Uterus (tissue), 2 donors: ENCODE results near the gene CDKAL1.

ENCODE experiments used
- POLR2A ChIP-seq, 2 donors: fragments of 450-650 bp; IDR thresholded peaks; one replicate each; pipeline ENCODE4 v1.6.1; 2016; ENCODE audit warnings: antibody characterized with exemption in 2 of 2, mild to moderate bottlenecking in 1 of 2, moderate library complexity in 1 of 2
- TF ChIP-seq, protein P1 (sequence below), 4 experiments: fragments of 200-600 bp in 2 of 4; fragments of 450-650 bp in 2 of 4; sonication (generic) in 2 of 4; IDR thresholded peaks; one replicate each; pipeline ENCODE4 v1.5.1; 2016 to 2019; ENCODE audit warnings: antibody characterized with exemption in 4 of 4, mild to moderate bottlenecking in 2 of 4, moderate library complexity in 1 of 4

DNA sequence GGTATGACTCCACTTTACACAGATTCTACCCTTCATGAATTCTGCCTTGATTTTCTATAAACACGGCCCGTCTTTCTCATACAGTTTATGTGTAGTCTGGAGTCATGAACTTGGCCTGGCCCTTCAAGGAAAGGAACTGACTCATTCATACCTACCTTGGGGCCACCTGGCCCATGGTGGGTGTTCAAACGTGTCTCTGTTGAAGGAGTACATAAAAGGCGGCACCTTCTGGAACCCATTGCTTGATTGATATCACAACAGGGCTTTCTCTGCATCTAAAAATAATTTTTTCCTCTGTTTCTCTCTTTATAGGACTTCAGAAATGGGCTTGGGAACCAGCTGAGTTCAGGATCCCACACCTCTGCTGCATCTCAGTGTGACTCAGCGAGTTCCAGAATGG is 696.3 kb downstream of the CDKAL1 start:
- TF ChIP-seq, protein P1, sequence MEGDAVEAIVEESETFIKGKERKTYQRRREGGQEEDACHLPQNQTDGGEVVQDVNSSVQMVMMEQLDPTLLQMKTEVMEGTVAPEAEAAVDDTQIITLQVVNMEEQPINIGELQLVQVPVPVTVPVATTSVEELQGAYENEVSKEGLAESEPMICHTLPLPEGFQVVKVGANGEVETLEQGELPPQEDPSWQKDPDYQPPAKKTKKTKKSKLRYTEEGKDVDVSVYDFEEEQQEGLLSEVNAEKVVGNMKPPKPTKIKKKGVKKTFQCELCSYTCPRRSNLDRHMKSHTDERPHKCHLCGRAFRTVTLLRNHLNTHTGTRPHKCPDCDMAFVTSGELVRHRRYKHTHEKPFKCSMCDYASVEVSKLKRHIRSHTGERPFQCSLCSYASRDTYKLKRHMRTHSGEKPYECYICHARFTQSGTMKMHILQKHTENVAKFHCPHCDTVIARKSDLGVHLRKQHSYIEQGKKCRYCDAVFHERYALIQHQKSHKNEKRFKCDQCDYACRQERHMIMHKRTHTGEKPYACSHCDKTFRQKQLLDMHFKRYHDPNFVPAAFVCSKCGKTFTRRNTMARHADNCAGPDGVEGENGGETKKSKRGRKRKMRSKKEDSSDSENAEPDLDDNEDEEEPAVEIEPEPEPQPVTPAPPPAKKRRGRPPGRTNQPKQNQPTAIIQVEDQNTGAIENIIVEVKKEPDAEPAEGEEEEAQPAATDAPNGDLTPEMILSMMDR (IDR thresholded peaks at IDR 0.05) = no peak
- no peak for TF ChIP-seq POLR2A (IDR thresholded peaks at IDR 0.05)
